Mucosa of descending colon (tissue), 3 donors: Measurements from ENCODE around the gene ROBO2. TPM values are rescaled to one million over a fixed set of nuclear protein-coding genes. Genes with fewer than 3 reads are reported as not detected.

ENCODE experiments used
- ATAC-seq: fragments of 200-7000 bp; cut with Tn5 transposase; one replicate; pipeline ENCODE4 v1.9.1; 2020; ENCODE audit warnings: mild to moderate bottlenecking, moderate library complexity
- DNase-seq, 3 donors: peaks; one replicate each; pipeline ENCODE4 v3.0.0-alpha.2; 2020
- H3K36me3 ChIP-seq: fragments of 200-600 bp; one replicate; pipeline ENCODE4 v1.8.0; 2021; ENCODE audit warnings: low read depth, mild to moderate bottlenecking
- H3K4me1 ChIP-seq: fragments of 200-600 bp; one replicate; pipeline ENCODE4 v1.8.0; 2021; ENCODE audit warnings: low read depth, mild to moderate bottlenecking
- H3K4me3 ChIP-seq: fragments of 200-600 bp; one replicate; pipeline ENCODE4 v1.8.0; 2021; ENCODE audit warnings: mild to moderate bottlenecking
- H3K9me3 ChIP-seq: fragments of 200-600 bp; one replicate; pipeline ENCODE4 v1.8.0; 2021; ENCODE audit warnings: mild to moderate bottlenecking
- CTCF ChIP-seq: fragments of 200-600 bp; IDR thresholded peaks from one replicate; pipeline ENCODE4 v1.8.0; 2022; ENCODE audit warnings: antibody characterized with exemption, mild to moderate bottlenecking
- intact Hi-C, 2 donors: fragments of 100-400 bp; cut with DNase I in 1 of 2; cut with micrococcal nuclease in 1 of 2; formaldehyde crosslinking; loops; one replicate each; pipeline versions ENCODE4 v1.11.0 to v1.11.1; 2022; cut with DNase I, micrococcal nuclease
- total RNA-seq, 3 donors: library from RNA; stranded (reverse); fragmentation: NEBNext Ultra II Directional in 2 of 3; extraction: Animal tissue kit (Norgen Biotek cat#: 25700) in 2 of 3; gene quantifications; one replicate each; pipeline versions ENCODE4 v1.2.1 to v1.2.4, GENCODE V29; 2021 to 2023
- donor health status: DM: no; HTN: no; CAD: no; lungs with moderate emphysema.
- donor health status: DM: no; HTN: no; CAD: no.
- donor health status: DM: no; HTN: yes; CAD: no.

The ROBO2 gene
- total RNA-seq, 3 donors from 2014 or later, result 1.3 to 2.1 (median 1.4) TPM

GRCh38 chr3:77052733-77053670, 13.1 kb downstream of the ROBO2 start:
- no peaks in the 10 kb centered on the region for H3K4me1 ChIP-seq
- ATAC-seq, result no peak
- no peak for TF ChIP-seq CTCF
- no peaks in the 10 kb centered on the region for H3K36me3 ChIP-seq
- no peak for DNase-seq
- no peak overlapping the region for H3K4me3 ChIP-seq
- H3K9me3 ChIP-seq, result no peaks in the 10 kb centered on the region
- intact Hi-C loops, result no loop called here

- Histone ChIP-seq H3K4me3 (no peak overlapping the region), H3K9me3 (no peaks in the 10 kb centered on the region), H3K36me3 (no peaks in the 10 kb centered on the region), H3K4me1 (no peaks in the 10 kb centered on the region)
- intact Hi-C loops, result no loop called here
- DNase-seq (no peak), ATAC-seq (peak; percentile 45)
- no peak for TF ChIP-seq CTCF
Observed at GRCh38 chr3:77053795-77054194, 13.9 kb downstream of the ROBO2 start.

- no peak for ATAC-seq
- no peak for DNase-seq
- TF ChIP-seq CTCF, result no peak
Observed at GRCh38 chr3:77055841-77056341, 16.0 kb downstream of the ROBO2 start.

GRCh38 chr3:77059354-77059753, 19.5 kb downstream of the ROBO2 start:
- ATAC-seq (no peak), DNase-seq (no peak)
- Histone ChIP-seq H3K4me1 (no peaks in the 10 kb centered on the region), H3K9me3 (peaks cover 10% of the 10 kb centered on the region), H3K4me3 (no peak overlapping the region), H3K36me3 (no peaks in the 10 kb centered on the region)
- intact Hi-C loops, result no loop called here
- TF ChIP-seq CTCF, result no peak

More at GRCh38 chr3:77055841-77056341, 16.0 kb downstream of the ROBO2 start:
- H3K4me3 ChIP-seq, result no peak overlapping the region
- no peaks in the 10 kb centered on the region for H3K36me3 ChIP-seq
- H3K4me1 ChIP-seq, result no peaks in the 10 kb centered on the region
- intact Hi-C loops, result no loop called here
- H3K9me3 ChIP-seq, result no peaks in the 10 kb centered on the region

GRCh38 chr3:77063423-77063822, 23.5 kb downstream of the ROBO2 start:
- Histone ChIP-seq H3K4me1 (no peaks in the 10 kb centered on the region), H3K4me3 (no peak overlapping the region), H3K9me3 (peaks cover 10% of the 10 kb centered on the region), H3K36me3 (no peaks in the 10 kb centered on the region)
- intact Hi-C loops, result no loop called here
- TF ChIP-seq CTCF, result no peak
- ATAC-seq, result no peak
- no peak for DNase-seq
